Stimulated activated effector memory CD8-positive, alpha-beta T cell treated with anti-CD3 and anti-CD28 coated beads, Interleukin-12 subunit alpha, Interleukin-12 subunit beta, amount 100 ng/mL, for 72 hours (primary cell): ENCODE results near the gene SMCO3.

Source experiments
- ATAC-seq: fragments of 150-1000 bp; cut with Tn5 transposase; 2 replicates; pipeline ENCODE4 v1.10.0; 2021
- DNase-seq, 2 donors: peaks; one replicate each; pipeline ENCODE4 v3.0.0; 2021 to 2022; ENCODE audit warnings: low spot score in 2 of 2
- H3K27ac Mint-ChIP-seq: one replicate; pipeline ENCODE4 v1.8.0; 2022; ENCODE audit warnings: mild to moderate bottlenecking, mixed read lengths
- H3K36me3 Mint-ChIP-seq: one replicate; pipeline ENCODE4 v1.8.0; 2022; ENCODE audit warnings: mild to moderate bottlenecking, mixed read lengths
- H3K4me1 Mint-ChIP-seq: one replicate; pipeline ENCODE4 v1.8.0; 2022; ENCODE audit warnings: mixed read lengths
- H3K4me3 Mint-ChIP-seq: one replicate; pipeline ENCODE4 v1.8.0; 2022; ENCODE audit warnings: mild to moderate bottlenecking, mixed read lengths
- H3K9me3 Mint-ChIP-seq: one replicate; pipeline ENCODE4 v1.8.0; 2022; ENCODE audit warnings: mixed read lengths

The SMCO3 gene

GRCh38 chr12:14803011-14803829 lies 10.8 kb downstream of the SMCO3 start, which contains the start of the genes C12orf60 and WBP11:
Gene C12orf60 (plus strand): TSS chr12:14803670. CDS start chr12:14822936, 19,266 bp downstream.
Gene WBP11 (minus strand): TSS chr12:14803478. CDS start chr12:14801383, 2,095 bp downstream.
- H3K36me3 Mint-ChIP-seq = peaks cover 35% of the 10 kb centered on the region
- peak; percentile 99 for ATAC-seq
- peaks cover 11% of the 10 kb centered on the region for H3K4me1 Mint-ChIP-seq
- no peak within 1 kb of the TSS for H3K27ac Mint-ChIP-seq
- H3K4me3 Mint-ChIP-seq = no peak within 1 kb of the TSS
- DNase-seq = peak; percentile 69 to 91
- H3K9me3 Mint-ChIP-seq = no peaks in the 10 kb centered on the region

GRCh38 chr12:14802721-14803010 lies 11.3 kb downstream of the SMCO3 start:
- Mint-ChIP-seq H3K9me3 (no peaks in the 10 kb centered on the region), H3K4me1 (peaks cover 11% of the 10 kb centered on the region), H3K36me3 (peaks cover 40% of the 10 kb centered on the region), H3K4me3 (no peak overlapping the region), H3K27ac (no peak overlapping the region)
- ATAC-seq (no peak), DNase-seq (no peak)

- no peak overlapping the region for H3K4me3 Mint-ChIP-seq
- DNase-seq (no peak), ATAC-seq (no peak)
- no peaks in the 10 kb centered on the region for H3K9me3 Mint-ChIP-seq
- no peak overlapping the region for H3K27ac Mint-ChIP-seq
- peaks cover 11% of the 10 kb centered on the region for H3K4me1 Mint-ChIP-seq
- H3K36me3 Mint-ChIP-seq = peaks cover 45% of the 10 kb centered on the region
Observed at GRCh38 chr12:14802247-14802646, 11.7 kb downstream of the SMCO3 start.

GRCh38 chr12:14795028-14795448 lies 18.9 kb downstream of the SMCO3 start:
- peaks cover 100% of the 10 kb centered on the region for H3K36me3 Mint-ChIP-seq
- no peak overlapping the region for H3K4me3 Mint-ChIP-seq
- no peaks in the 10 kb centered on the region for H3K9me3 Mint-ChIP-seq
- peak overlapping the region; percentile 67 for H3K27ac Mint-ChIP-seq
- DNase-seq = no peak
- no peak for ATAC-seq
- no peaks in the 10 kb centered on the region for H3K4me1 Mint-ChIP-seq

GRCh38 chr12:14785568-14785967 lies 28.4 kb downstream of the SMCO3 start:
- no peak for DNase-seq
- Mint-ChIP-seq H3K27ac (no peak overlapping the region), H3K4me3 (no peak overlapping the region), H3K9me3 (no peaks in the 10 kb centered on the region), H3K36me3 (peaks cover 60% of the 10 kb centered on the region), H3K4me1 (no peaks in the 10 kb centered on the region)
- no peak for ATAC-seq

- Mint-ChIP-seq H3K9me3 (no peaks in the 10 kb centered on the region), H3K36me3 (peaks cover 49% of the 10 kb centered on the region), H3K4me1 (no peaks in the 10 kb centered on the region), H3K4me3 (no peak overlapping the region), H3K27ac (no peak overlapping the region)
- DNase-seq (no peak), ATAC-seq (no peak)
Observed at GRCh38 chr12:14784471-14784870, 29.5 kb downstream of the SMCO3 start.

GRCh38 chr12:14782756-14783155 lies 31.2 kb downstream of the SMCO3 start:
- ATAC-seq (no peak), DNase-seq (no peak)
- Mint-ChIP-seq H3K4me3 (no peak overlapping the region), H3K36me3 (peaks cover 31% of the 10 kb centered on the region), H3K27ac (no peak overlapping the region), H3K9me3 (no peaks in the 10 kb centered on the region), H3K4me1 (no peaks in the 10 kb centered on the region)

- H3K4me1 Mint-ChIP-seq = no peaks in the 10 kb centered on the region
- H3K36me3 Mint-ChIP-seq = peaks cover 19% of the 10 kb centered on the region
- H3K9me3 Mint-ChIP-seq = no peaks in the 10 kb centered on the region
- DNase-seq (no peak), ATAC-seq (no peak)
- no peak overlapping the region for H3K27ac Mint-ChIP-seq
- H3K4me3 Mint-ChIP-seq = no peak overlapping the region
Observed at GRCh38 chr12:14781563-14781962, 32.4 kb downstream of the SMCO3 start.

- Mint-ChIP-seq H3K36me3 (peaks cover 12% of the 10 kb centered on the region), H3K4me3 (no peak overlapping the region), H3K4me1 (peaks cover 6% of the 10 kb centered on the region), H3K27ac (no peak overlapping the region), H3K9me3 (no peaks in the 10 kb centered on the region)
- ATAC-seq = no peak
- DNase-seq = no peak
Observed at GRCh38 chr12:14780859-14781258, 33.1 kb downstream of the SMCO3 start.

GRCh38 chr12:14779834-14780233 lies 34.1 kb downstream of the SMCO3 start:
- Mint-ChIP-seq H3K4me3 (no peak overlapping the region), H3K9me3 (no peaks in the 10 kb centered on the region), H3K36me3 (peaks cover 9% of the 10 kb centered on the region), H3K4me1 (peaks cover 16% of the 10 kb centered on the region), H3K27ac (no peak overlapping the region)
- no peak for ATAC-seq
- no peak for DNase-seq

- no peaks in the 10 kb centered on the region for H3K9me3 Mint-ChIP-seq
- H3K4me3 Mint-ChIP-seq = no peak overlapping the region
- H3K27ac Mint-ChIP-seq = no peak overlapping the region
- H3K36me3 Mint-ChIP-seq = peaks cover 22% of the 10 kb centered on the region
- ATAC-seq = no peak
- DNase-seq = no peak
- H3K4me1 Mint-ChIP-seq = peaks cover 30% of the 10 kb centered on the region
Observed at GRCh38 chr12:14777271-14777670, 36.7 kb downstream of the SMCO3 start.

GRCh38 chr12:14776236-14776961 lies 37.6 kb downstream of the SMCO3 start:
- Mint-ChIP-seq H3K27ac (no peak overlapping the region), H3K9me3 (no peaks in the 10 kb centered on the region), H3K4me3 (peak overlapping the region; percentile 100), H3K4me1 (peaks cover 37% of the 10 kb centered on the region), H3K36me3 (peaks cover 31% of the 10 kb centered on the region)
- DNase-seq (no peak), ATAC-seq (no peak)

- Mint-ChIP-seq H3K4me3 (peak overlapping the region; percentile 100), H3K36me3 (peaks cover 39% of the 10 kb centered on the region), H3K4me1 (peaks cover 37% of the 10 kb centered on the region), H3K9me3 (no peaks in the 10 kb centered on the region), H3K27ac (peak overlapping the region; percentile 99)
- ATAC-seq = no peak
- no peak for DNase-seq
Observed at GRCh38 chr12:14775636-14775980, 38.4 kb downstream of the SMCO3 start.

GRCh38 chr12:14774906-14775635 lies 38.9 kb downstream of the SMCO3 start:
- peak overlapping the region; percentile 99 for H3K27ac Mint-ChIP-seq
- peak overlapping the region; percentile 100 for H3K4me3 Mint-ChIP-seq
- peaks cover 41% of the 10 kb centered on the region for H3K4me1 Mint-ChIP-seq
- DNase-seq (peak in 1 of 2 donors; percentile 75), ATAC-seq (no peak)
- H3K9me3 Mint-ChIP-seq = no peaks in the 10 kb centered on the region
- H3K36me3 Mint-ChIP-seq = peaks cover 44% of the 10 kb centered on the region

- H3K4me1 Mint-ChIP-seq = peaks cover 43% of the 10 kb centered on the region
- peak; percentile 69 to 90 for DNase-seq
- H3K27ac Mint-ChIP-seq = peak overlapping the region; percentile 99
- ATAC-seq = peak; percentile 79
- H3K36me3 Mint-ChIP-seq = peaks cover 52% of the 10 kb centered on the region
- peak overlapping the region; percentile 100 for H3K4me3 Mint-ChIP-seq
- no peaks in the 10 kb centered on the region for H3K9me3 Mint-ChIP-seq
Observed at GRCh38 chr12:14774074-14774905, 39.7 kb downstream of the SMCO3 start.
